Mucosa of descending colon (tissue), 3 donors: Measurements from ENCODE around the gene CRHR1. TPM values are rescaled to one million over a fixed set of nuclear protein-coding genes. Genes with fewer than 3 reads are reported as not detected.

Source experiments
- ATAC-seq: fragments of 200-7000 bp; cut with Tn5 transposase; one replicate; pipeline ENCODE4 v1.9.1; 2020; ENCODE audit warnings: mild to moderate bottlenecking, moderate library complexity
- DNase-seq, 3 donors: peaks; one replicate each; pipeline ENCODE4 v3.0.0-alpha.2; 2020
- H3K36me3 ChIP-seq: fragments of 200-600 bp; one replicate; pipeline ENCODE4 v1.8.0; 2021; ENCODE audit warnings: low read depth, mild to moderate bottlenecking
- H3K4me1 ChIP-seq: fragments of 200-600 bp; one replicate; pipeline ENCODE4 v1.8.0; 2021; ENCODE audit warnings: low read depth, mild to moderate bottlenecking
- H3K4me3 ChIP-seq: fragments of 200-600 bp; one replicate; pipeline ENCODE4 v1.8.0; 2021; ENCODE audit warnings: mild to moderate bottlenecking
- H3K9me3 ChIP-seq: fragments of 200-600 bp; one replicate; pipeline ENCODE4 v1.8.0; 2021; ENCODE audit warnings: mild to moderate bottlenecking
- intact Hi-C, 2 donors: fragments of 100-400 bp; cut with DNase I in 1 of 2; cut with micrococcal nuclease in 1 of 2; formaldehyde crosslinking; loops; one replicate each; pipeline versions ENCODE4 v1.11.0 to v1.11.1; 2022; cut with DNase I, micrococcal nuclease
- total RNA-seq, 3 donors: library from RNA; stranded (reverse); fragmentation: NEBNext Ultra II Directional in 2 of 3; extraction: Animal tissue kit (Norgen Biotek cat#: 25700) in 2 of 3; gene quantifications; one replicate each; pipeline versions ENCODE4 v1.2.1 to v1.2.4, GENCODE V29; 2021 to 2023
- TF ChIP-seq, protein P1 (sequence below): fragments of 200-600 bp; IDR thresholded peaks from one replicate; pipeline ENCODE4 v1.8.0; 2022; ENCODE audit warnings: antibody characterized with exemption, mild to moderate bottlenecking
- donor health status: DM: no; HTN: no; CAD: no; lungs with moderate emphysema.
- donor health status: DM: no; HTN: no; CAD: no.
- donor health status: DM: no; HTN: yes; CAD: no.

The CRHR1 gene
- total RNA-seq, 3 donors from 2014 or later: not detected

- intact Hi-C loops: no loop called here
- DNase-seq (no peak), ATAC-seq (no peak)
- Histone ChIP-seq H3K4me3 (no peak overlapping the region), H3K4me1 (no peaks in the 10 kb centered on the region), H3K9me3 (no peaks in the 10 kb centered on the region), H3K36me3 (no peaks in the 10 kb centered on the region)
- TF ChIP-seq, protein P1, sequence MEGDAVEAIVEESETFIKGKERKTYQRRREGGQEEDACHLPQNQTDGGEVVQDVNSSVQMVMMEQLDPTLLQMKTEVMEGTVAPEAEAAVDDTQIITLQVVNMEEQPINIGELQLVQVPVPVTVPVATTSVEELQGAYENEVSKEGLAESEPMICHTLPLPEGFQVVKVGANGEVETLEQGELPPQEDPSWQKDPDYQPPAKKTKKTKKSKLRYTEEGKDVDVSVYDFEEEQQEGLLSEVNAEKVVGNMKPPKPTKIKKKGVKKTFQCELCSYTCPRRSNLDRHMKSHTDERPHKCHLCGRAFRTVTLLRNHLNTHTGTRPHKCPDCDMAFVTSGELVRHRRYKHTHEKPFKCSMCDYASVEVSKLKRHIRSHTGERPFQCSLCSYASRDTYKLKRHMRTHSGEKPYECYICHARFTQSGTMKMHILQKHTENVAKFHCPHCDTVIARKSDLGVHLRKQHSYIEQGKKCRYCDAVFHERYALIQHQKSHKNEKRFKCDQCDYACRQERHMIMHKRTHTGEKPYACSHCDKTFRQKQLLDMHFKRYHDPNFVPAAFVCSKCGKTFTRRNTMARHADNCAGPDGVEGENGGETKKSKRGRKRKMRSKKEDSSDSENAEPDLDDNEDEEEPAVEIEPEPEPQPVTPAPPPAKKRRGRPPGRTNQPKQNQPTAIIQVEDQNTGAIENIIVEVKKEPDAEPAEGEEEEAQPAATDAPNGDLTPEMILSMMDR: no peak
Measured at GRCh38 chr17:45819632-45820031, 35.5 kb downstream of the CRHR1 start.

GRCh38 chr17:45820052-45820780, 36.1 kb downstream of the CRHR1 start:
- Histone ChIP-seq H3K36me3 (no peaks in the 10 kb centered on the region), H3K4me1 (no peaks in the 10 kb centered on the region), H3K9me3 (no peaks in the 10 kb centered on the region), H3K4me3 (no peak overlapping the region)
- ATAC-seq (no peak), DNase-seq (no peak)
- intact Hi-C loops: no loop called here
- TF ChIP-seq, protein P1: no peak

- no peaks in the 10 kb centered on the region for H3K4me1 ChIP-seq
- intact Hi-C loops: no loop called here
- no peaks in the 10 kb centered on the region for H3K9me3 ChIP-seq
- no peak overlapping the region for H3K4me3 ChIP-seq
- no peak for DNase-seq
- H3K36me3 ChIP-seq: no peaks in the 10 kb centered on the region
- ATAC-seq: no peak
- TF ChIP-seq, protein P1: no peak
Measured at GRCh38 chr17:45821147-45821546, 37.0 kb downstream of the CRHR1 start.

- Histone ChIP-seq H3K4me1 (no peaks in the 10 kb centered on the region), H3K4me3 (no peak overlapping the region), H3K9me3 (no peaks in the 10 kb centered on the region), H3K36me3 (no peaks in the 10 kb centered on the region)
- TF ChIP-seq, protein P1: no peak
- no peak for ATAC-seq
- intact Hi-C loops: no loop called here
- DNase-seq: no peak
Measured at GRCh38 chr17:45823598-45823997, 39.5 kb downstream of the CRHR1 start.

- DNase-seq (no peak), ATAC-seq (no peak)
- Histone ChIP-seq H3K4me3 (no peak overlapping the region), H3K36me3 (no peaks in the 10 kb centered on the region), H3K9me3 (no peaks in the 10 kb centered on the region), H3K4me1 (no peaks in the 10 kb centered on the region)
- intact Hi-C loops: no loop called here
- TF ChIP-seq, protein P1: no peak
Measured at GRCh38 chr17:45824475-45824874, 40.4 kb downstream of the CRHR1 start.
